T follicular helper cell (primary cell): ENCODE measurements around the gene RDH5.

Source experiments
- DNase-seq: peaks from one replicate; pipeline ENCODE4 v3.0.0-alpha.2; 2020; ENCODE audit warnings: low read depth

The RDH5 gene

GRCh38 chr12:55712700-55713415, 7.3 kb upstream of the RDH5 start:
- no peak for DNase-seq

DNA sequence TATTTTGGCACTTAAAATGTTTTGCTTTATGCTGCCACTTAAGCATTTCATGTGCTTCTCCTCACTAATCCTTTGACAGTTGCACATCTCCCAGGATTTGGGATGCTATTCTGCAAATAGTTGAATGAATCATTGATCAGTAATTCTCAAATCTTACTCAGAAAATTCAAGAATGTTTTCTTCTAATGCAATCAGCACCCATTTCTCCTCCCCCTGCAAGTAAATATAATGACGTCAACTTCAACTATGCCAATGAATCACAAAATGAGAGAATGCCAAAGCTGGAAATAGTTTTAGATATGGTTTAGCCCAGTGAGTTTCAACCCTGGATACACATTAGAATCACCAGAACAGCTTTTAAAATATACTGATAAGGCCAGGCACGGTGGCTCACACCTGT, 6.5 kb upstream of the RDH5 start:
- no peak for DNase-seq

GRCh38 chr12:55715169-55715764, 4.9 kb upstream of the RDH5 start:
- DNase-seq, result no peak

DNA sequence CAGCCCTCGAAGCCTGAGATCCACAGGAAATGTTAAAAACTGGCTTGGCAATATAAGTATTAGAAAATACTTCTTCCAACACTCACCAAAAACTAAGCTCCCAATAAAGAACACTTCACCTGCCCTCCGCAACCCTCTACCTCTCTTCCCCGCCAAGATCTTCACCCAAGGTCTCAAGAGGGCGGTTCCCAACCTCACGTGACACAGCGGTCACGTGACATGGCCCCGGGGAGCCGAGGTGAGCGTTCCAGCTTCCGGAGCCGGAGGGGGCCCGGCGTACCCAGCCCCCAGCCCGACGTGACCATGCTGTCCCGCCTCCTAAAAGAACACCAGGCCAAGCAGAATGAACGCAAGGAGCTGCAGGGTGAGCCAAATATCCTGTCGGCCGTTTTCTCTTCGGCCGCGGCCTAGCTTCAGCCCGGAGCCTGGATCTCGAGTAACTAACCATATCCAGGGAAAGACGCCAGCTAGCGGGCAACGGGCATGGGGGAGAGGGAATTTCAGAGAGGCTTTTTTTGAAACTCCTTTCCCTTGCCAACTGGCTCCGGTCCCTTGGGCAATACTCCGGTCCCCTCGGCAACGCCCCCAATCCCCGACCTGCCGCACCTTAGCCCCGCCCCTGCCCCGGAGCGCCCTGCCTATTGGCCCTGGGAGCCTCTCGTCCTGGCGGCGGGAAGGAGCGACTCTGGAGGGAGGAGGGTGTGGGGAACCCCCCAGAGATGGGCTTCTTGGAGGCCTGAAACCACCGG, 4.2 kb upstream of the RDH5 start, which contains the start of gene BLOC1S1:
BLOC1S1 (plus strand) TSS at position 214 of the 749 bp plus-strand sequence; CDS start at position 220, 6 bp downstream.
- peak; percentile 91 for DNase-seq

- no peak for DNase-seq
Observed at GRCh38 chr12:55716582-55716957, 3.6 kb upstream of the RDH5 start.

DNA sequence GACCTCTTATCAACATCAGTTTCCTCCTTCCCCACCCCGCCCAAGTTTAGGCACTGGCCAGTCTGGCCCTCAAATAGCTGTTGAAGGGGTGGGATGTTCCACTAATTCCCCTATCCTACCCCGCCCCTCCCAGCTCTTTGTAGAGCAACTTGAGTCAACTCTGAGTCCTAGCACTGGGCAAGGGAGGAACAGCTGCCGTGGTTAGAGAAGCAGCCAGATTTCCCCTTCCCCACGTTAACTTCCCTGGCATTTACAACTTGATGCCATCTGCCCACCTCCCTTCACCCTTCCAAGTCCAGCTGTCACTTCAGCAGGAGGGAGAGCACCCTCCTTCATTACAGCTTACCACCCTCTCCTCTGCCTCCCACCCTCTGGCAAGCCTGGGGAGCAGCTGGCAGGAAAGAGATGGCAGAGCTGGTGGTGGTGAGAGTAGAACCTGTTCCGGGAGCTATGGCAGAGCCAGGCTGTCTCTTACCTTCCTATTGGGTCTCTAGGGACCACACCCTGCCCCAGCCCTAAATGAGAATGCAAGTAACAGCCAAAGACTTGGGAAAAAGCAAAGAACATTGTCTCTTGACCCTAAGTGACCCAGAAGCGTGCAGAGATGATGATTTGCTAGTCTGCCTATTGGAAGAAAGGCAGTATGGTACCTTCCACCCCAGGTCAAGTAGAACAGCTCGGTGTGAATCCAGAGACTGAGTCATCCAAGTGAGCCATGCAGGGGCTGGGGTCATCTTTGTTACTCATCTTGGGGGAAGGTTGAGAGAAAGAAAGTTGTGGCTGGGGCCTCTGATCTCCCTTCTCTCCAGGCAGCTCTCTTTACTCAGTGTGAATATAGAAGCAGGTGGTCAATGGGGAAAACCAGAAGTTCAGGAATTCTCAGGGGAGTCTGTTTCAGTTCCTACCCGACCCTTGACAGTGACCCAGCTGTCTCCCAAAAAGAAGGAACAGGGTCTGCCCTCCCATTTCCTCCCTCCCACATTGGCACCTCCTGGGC, 2.9 kb upstream of the RDH5 start:
- no peak for DNase-seq

DNA sequence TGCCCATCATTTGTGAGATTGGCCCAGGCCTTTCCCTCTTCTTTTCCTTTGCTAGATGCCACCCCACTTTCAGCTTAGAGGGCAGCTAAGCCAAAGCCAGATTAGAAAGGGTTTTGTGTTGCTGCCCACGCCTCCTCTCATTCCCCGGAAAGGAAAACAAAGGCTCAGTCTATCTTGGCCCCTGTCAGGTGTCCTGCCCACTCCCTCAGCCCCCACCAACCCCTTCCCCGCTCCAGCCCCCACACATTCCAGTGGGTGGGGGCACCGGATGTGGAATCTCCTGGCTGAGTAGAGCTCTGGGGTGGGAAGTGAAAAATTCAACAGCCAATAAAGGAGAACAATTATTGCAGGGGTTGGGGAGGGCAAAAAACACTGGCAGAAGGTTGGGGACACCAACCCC, 2.2 kb upstream of the RDH5 start:
- no peak for DNase-seq

DNA sequence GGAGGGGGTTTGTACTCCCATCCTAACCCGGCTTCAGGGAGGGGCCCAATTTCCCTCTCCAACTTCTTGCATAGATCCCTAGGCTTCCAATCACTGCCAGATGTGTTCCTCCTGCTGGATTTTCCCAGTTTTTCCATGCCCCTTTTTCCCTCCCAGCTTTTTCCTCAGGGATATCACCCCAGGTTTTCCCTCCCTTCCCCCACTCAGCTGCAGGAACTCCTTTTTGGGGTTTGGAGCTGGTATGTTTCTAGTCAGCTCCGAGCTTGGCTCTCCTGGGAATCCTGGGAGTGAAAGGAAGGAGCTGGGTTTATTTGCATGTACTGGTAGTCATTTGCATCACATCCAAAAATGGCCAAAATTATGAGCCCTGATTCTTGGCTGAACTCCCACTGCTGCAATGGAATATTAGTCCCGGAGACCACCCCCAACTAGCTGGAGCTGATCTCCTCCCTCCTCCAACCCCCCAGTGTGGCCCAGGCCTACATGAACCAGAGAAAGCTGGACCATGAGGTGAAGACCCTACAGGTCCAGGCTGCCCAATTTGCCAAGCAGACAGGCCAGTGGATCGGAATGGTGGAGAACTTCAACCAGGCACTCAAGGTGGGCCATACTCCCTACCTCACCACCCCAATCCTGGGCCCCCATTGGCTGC, 1.4 kb upstream of the RDH5 start:
- DNase-seq, result no peak

GRCh38 chr12:55719371-55719770, 822 bp upstream of the RDH5 start:
- DNase-seq, result no peak

DNA sequence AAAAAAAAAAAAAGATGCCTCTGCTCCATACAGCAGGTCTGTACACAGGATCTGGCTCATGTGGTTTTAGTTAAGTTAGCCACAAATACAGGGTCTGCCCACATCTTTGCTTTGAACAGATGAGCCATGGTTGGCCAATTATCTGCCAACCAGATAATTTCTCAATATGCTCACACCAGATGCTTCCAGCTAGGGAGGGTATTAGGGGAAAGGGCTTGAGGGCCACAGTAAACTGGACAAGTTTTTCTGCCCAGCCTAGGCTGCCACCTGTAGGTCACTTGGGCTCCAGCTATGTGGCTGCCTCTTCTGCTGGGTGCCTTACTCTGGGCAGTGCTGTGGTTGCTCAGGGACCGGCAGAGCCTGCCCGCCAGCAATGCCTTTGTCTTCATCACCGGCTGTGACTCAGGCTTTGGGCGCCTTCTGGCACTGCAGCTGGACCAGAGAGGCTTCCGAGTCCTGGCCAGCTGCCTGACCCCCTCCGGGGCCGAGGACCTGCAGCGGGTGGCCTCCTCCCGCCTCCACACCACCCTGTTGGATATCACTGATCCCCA, 776 bp downstream of the RDH5 start:
- no peak for DNase-seq

GRCh38 chr12:55721601-55722213, 1.5 kb downstream of the RDH5 start:
- no peak for DNase-seq

DNA sequence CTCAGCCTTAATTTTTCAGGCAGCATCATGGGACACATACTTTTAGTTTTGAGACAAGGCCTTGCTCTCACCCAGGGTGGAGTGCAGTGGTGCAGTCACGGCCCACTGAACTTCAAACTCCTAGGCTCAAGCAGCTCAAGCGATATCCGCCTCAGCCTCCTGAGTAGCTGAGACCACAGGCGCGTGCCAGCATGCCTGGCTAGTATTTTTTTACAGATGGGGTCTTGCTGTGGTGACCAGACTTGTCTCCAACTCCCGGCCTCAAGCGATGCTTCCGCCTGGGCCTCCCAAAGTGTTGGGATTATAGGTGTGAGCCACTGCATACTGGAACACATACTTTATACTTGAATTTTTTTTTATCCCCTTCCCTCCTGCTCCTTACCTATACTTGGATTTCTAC, 2.8 kb downstream of the RDH5 start:
- DNase-seq, result no peak

DNA sequence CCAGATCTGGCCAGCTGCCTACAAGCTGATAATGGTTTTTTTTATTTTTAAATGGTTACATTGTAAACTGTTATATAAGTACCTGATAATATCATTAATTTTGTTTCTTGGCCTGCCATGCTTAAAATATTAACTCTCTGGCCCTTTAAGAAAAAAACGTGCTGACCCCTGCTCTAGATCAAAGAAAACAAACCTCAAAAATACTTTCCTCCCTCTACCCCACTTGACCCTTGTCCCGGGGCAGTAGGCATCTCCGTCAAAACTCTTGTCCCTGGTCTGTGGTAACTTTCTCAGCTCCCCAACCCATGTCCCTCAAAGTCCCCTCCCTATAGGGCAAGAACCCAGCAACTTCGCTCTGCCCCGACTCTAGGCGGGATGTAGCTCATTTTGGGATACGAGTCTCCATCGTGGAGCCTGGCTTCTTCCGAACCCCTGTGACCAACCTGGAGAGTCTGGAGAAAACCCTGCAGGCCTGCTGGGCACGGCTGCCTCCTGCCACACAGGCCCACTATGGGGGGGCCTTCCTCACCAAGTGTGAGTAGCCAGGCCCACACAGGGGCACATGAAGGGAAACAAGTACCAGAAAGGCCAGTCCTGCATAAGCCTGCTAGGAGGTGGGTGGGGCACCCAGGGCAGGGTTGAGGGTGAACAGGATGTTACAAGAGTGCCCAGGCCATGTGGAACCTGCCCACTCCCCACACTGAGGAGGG, 3.5 kb downstream of the RDH5 start:
- DNase-seq, result no peak

GRCh38 chr12:55724226-55724939, 4.2 kb downstream of the RDH5 start:
- peak; percentile 45 for DNase-seq

DNA sequence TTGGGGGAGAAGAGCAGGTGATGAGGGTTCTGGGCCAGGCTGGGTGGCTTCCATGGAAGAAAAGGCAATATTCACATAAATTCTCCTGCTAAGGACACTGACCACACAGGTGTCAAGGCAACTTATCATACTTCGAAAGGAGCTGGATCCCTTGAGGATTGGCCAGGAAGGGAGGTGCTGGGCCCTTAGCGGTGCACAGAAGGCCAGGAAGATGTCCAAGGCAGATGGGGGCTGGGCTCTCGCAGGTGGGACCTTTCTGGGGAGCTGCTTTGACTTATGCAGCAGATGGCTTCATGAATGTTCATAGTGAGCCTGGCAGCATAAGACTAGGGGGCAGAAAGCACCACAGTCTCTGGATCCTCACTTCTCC, 4.7 kb downstream of the RDH5 start:
- DNase-seq, result no peak

- no peak for DNase-seq
Observed at GRCh38 chr12:55725556-55725955, 5.4 kb downstream of the RDH5 start.

DNA sequence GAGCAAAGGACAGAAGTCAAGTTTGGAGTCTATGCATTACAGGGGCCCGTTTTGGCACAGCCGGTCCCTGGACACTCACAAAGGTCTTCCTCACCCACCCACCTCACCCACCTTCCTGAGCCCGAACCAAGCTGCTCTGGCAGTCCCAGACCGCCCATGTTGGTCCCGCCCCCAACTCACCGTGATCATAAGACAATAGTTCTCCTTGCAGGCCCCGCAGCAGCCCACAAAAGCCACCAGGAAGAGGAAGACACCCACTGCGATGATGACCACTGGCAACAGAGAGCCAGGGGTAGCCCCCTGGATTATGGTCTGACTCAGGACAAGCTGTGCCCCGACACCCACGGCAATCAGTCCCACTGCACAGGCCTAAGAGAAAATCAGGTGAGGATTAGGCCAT, 6.8 kb downstream of the RDH5 start:
- DNase-seq, result no peak

GRCh38 chr12:55727643-55728185, 7.5 kb downstream of the RDH5 start:
- DNase-seq, result no peak
